GM23338 (cell line): ENCODE measurements around the gene ADGRD1. TPM values are rescaled to one million over a fixed set of nuclear protein-coding genes. Genes with fewer than 3 reads are reported as not detected.
"Not testable (repeated sequence)": the region's sequence is repeated elsewhere in the genome, so short reads cannot be mapped to it uniquely, and the experiment has no call there.

Experiments
- ATAC-seq: fragments of 200-7000 bp; cut with Tn5 transposase; 3 replicates; pipeline ENCODE4 v1.9.1; 2020
- DNase-seq: peaks from one replicate; pipeline ENCODE4 v3.0.0-alpha.2; 2015; ENCODE audit warnings: low spot score
- H2AFZ ChIP-seq: fragments of 200-600 bp; sonication (generic); 2 replicates; pipeline ENCODE4 v1.8.0; 2016; ENCODE audit warnings: antibody characterized with exemption, mild to moderate bottlenecking, moderate library complexity
- H3F3A ChIP-seq: fragments of 200-600 bp; sonication (generic); replicated peaks from 2 replicates; pipeline ENCODE4 v1.8.0; 2017; ENCODE audit warnings: antibody characterized with exemption, mixed run types, low read depth
- H3K27ac ChIP-seq: fragments of 200-600 bp; sonication (generic); 2 replicates; pipeline ENCODE4 v1.6.1; 2016; ENCODE audit warnings: low read depth
- H3K27me3 ChIP-seq: fragments of 200-600 bp; sonication (generic); 2 replicates; pipeline ENCODE4 v1.8.0; 2016; ENCODE audit warnings: mild to moderate bottlenecking, mixed run types, moderate library complexity; ENCODE audit not compliant: insufficient read depth
- H3K36me3 ChIP-seq: fragments of 200-600 bp; sonication (generic); 2 replicates; pipeline ENCODE4 v1.8.0; 2016; ENCODE audit warnings: mild to moderate bottlenecking; ENCODE audit not compliant: insufficient read depth
- H3K4me1 ChIP-seq: fragments of 200-600 bp; sonication (generic); 2 replicates; pipeline ENCODE4 v1.8.0; 2016; ENCODE audit warnings: mild to moderate bottlenecking, moderate library complexity; ENCODE audit not compliant: insufficient read depth
- H3K4me2 ChIP-seq: fragments of 200-600 bp; sonication (generic); 2 replicates; pipeline ENCODE4 v1.7.1; 2017; ENCODE audit warnings: mixed run types
- H3K4me3 ChIP-seq: fragments of 200-600 bp; sonication (generic); 2 replicates; pipeline ENCODE4 v1.6.1; 2016; ENCODE audit warnings: mixed run types
- H3K79me2 ChIP-seq: fragments of 200-600 bp; sonication (generic); replicated peaks from 2 replicates; pipeline ENCODE4 v1.8.0; 2017; ENCODE audit warnings: mild to moderate bottlenecking; ENCODE audit not compliant: insufficient read depth
- H3K9me2 ChIP-seq: fragments of 200-600 bp; sonication (generic); 2 replicates; pipeline ENCODE4 v1.8.0; 2017; ENCODE audit not compliant: insufficient read depth
- H4K20me1 ChIP-seq: fragments of 200-600 bp; sonication (generic); replicated peaks from 2 replicates; pipeline ENCODE4 v1.8.0; 2017; ENCODE audit warnings: mild to moderate bottlenecking; ENCODE audit not compliant: insufficient read depth
- H3K27ac Mint-ChIP-seq: 2 replicates; pipeline ENCODE4 v1.8.0; 2020; ENCODE audit warnings: inconsistent platforms, mild to moderate bottlenecking, moderate library complexity, mixed read lengths
- H3K27me3 Mint-ChIP-seq: 3 replicates; pipeline ENCODE4 v1.8.0; 2022; ENCODE audit warnings: low read depth, mild to moderate bottlenecking, moderate library complexity, mixed read lengths, inconsistent platforms; ENCODE audit not compliant: insufficient read depth, poor library complexity
- H3K36me3 Mint-ChIP-seq: 3 replicates; pipeline ENCODE4 v1.8.0; 2021; ENCODE audit warnings: low read depth, mild to moderate bottlenecking, inconsistent platforms, moderate library complexity, mixed read lengths
- H3K4me1 Mint-ChIP-seq: 3 replicates; pipeline ENCODE4 v1.8.0; 2020; ENCODE audit warnings: mild to moderate bottlenecking, inconsistent platforms, mixed read lengths
- H3K4me3 Mint-ChIP-seq: 3 replicates; pipeline ENCODE4 v1.8.0; 2021; ENCODE audit warnings: moderate library complexity, mild to moderate bottlenecking, inconsistent platforms, mixed read lengths
- H3K9me3 Mint-ChIP-seq: 3 replicates; pipeline ENCODE4 v1.8.0; 2020; ENCODE audit warnings: moderate library complexity, mild to moderate bottlenecking, inconsistent platforms, mixed read lengths
- EZH2 ChIP-seq: fragments of 200-600 bp; sonication (generic); IDR thresholded peaks from one replicate; pipeline ENCODE4 v1.8.0; 2017; ENCODE audit warnings: antibody characterized with exemption, mild to moderate bottlenecking, low read depth; ENCODE audit not compliant: unreplicated experiment
- NANOG ChIP-seq: IDR thresholded peaks from 2 replicates; pipeline ENCODE4 v1.6.1; 2016; ENCODE audit warnings: antibody characterized with exemption, borderline replicate concordance
- POLR2AphosphoS5 ChIP-seq: IDR thresholded peaks from 2 replicates; pipeline ENCODE4 v1.6.1; 2016; ENCODE audit warnings: antibody characterized with exemption, low read depth
- ZNF114 ChIP-seq: fragments of 250-450 bp; sonication (Bioruptor Pico); IDR thresholded peaks from 2 replicates; pipeline ENCODE4 v1.5.0; 2020; ENCODE audit warnings: mild to moderate bottlenecking, moderate library complexity
- polyA plus RNA-seq: library from polyadenylated mRNA; unstranded; fragments of >200 nt; fragmentation: Nextera tagmentation; extraction: Ambion mirVana; gene quantifications from 2 replicates; pipeline ENCODE4 v1.2.1, GENCODE V29; 2016
- total RNA-seq: library from RNA; depleted of rRNA; stranded (reverse); fragments of >200 nt; shearing (Covaris generic); gene quantifications from 2 replicates; pipeline ENCODE4 v1.2.3, GENCODE V29; 2014
- TF ChIP-seq, protein P1 (sequence below): fragments of 250-450 bp; sonication (Bioruptor Pico); IDR thresholded peaks from 2 replicates; pipeline ENCODE4 v1.5.0; 2020; ENCODE audit warnings: mild to moderate bottlenecking, moderate library complexity

The ADGRD1 gene
- total and polyA plus RNA-seq, 2 experiments from 2014 or later, result 1.4 TPM; not detected in 1

DNA sequence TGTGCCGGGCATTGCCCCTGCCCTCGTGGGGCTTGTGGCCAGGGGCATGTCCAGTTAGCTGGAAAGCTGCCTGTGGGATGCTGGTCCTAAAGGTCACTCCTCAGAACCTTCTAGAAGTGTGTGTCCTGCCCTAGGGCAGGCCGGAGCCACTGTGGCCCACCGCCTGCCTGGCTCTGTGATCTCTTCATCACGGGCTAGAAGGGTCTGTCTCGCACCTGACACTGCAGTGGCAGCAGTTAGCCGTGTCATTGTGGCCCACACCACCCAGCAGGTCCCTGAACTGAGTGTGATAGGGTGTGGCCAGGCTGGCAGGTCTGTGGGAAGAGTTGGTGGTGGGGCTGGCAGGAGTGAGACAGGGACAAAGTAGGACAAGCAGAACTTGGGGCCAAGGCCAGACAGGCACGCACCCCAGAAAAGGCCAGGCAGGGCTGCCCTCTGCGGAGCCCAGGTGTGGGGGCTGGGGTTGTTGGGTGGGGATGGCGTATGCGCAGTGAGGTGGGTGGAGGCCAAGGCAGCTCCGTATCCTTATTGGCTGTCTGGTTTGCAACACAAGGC lies 41.2 kb downstream of the ADGRD1 start:
- Histone ChIP-seq H3F3A (no peaks in the 10 kb centered on the region), H3K27me3 (no peaks in the 10 kb centered on the region), H3K9me2 (no peaks in the 10 kb centered on the region), H2AFZ (no peak overlapping the region), H4K20me1 (no peaks in the 10 kb centered on the region), H3K27ac (no peak overlapping the region), H3K4me2 (no peak overlapping the region), H3K79me2 (no peaks in the 10 kb centered on the region), H3K36me3 (0 out of 2 replicates have a peak, but pooled peaks cover 3% of the 10 kb centered on the region), H3K4me3 (no peak overlapping the region), H3K4me1 (no peaks in the 10 kb centered on the region)
- H3K27ac Mint-ChIP-seq, result peak overlapping the region; percentile 59; the same call in 1 of the 2 replicates
- ATAC-seq (no peak), DNase-seq (no peak)
- no peaks in the 10 kb centered on the region for H3K4me1 Mint-ChIP-seq
- TF ChIP-seq EZH2 (no peak), POLR2AphosphoS5 (no peak), NANOG (no peak), ZNF114 (CRISPR knock-in tag) (no peak)
- TF ChIP-seq, protein P1, sequence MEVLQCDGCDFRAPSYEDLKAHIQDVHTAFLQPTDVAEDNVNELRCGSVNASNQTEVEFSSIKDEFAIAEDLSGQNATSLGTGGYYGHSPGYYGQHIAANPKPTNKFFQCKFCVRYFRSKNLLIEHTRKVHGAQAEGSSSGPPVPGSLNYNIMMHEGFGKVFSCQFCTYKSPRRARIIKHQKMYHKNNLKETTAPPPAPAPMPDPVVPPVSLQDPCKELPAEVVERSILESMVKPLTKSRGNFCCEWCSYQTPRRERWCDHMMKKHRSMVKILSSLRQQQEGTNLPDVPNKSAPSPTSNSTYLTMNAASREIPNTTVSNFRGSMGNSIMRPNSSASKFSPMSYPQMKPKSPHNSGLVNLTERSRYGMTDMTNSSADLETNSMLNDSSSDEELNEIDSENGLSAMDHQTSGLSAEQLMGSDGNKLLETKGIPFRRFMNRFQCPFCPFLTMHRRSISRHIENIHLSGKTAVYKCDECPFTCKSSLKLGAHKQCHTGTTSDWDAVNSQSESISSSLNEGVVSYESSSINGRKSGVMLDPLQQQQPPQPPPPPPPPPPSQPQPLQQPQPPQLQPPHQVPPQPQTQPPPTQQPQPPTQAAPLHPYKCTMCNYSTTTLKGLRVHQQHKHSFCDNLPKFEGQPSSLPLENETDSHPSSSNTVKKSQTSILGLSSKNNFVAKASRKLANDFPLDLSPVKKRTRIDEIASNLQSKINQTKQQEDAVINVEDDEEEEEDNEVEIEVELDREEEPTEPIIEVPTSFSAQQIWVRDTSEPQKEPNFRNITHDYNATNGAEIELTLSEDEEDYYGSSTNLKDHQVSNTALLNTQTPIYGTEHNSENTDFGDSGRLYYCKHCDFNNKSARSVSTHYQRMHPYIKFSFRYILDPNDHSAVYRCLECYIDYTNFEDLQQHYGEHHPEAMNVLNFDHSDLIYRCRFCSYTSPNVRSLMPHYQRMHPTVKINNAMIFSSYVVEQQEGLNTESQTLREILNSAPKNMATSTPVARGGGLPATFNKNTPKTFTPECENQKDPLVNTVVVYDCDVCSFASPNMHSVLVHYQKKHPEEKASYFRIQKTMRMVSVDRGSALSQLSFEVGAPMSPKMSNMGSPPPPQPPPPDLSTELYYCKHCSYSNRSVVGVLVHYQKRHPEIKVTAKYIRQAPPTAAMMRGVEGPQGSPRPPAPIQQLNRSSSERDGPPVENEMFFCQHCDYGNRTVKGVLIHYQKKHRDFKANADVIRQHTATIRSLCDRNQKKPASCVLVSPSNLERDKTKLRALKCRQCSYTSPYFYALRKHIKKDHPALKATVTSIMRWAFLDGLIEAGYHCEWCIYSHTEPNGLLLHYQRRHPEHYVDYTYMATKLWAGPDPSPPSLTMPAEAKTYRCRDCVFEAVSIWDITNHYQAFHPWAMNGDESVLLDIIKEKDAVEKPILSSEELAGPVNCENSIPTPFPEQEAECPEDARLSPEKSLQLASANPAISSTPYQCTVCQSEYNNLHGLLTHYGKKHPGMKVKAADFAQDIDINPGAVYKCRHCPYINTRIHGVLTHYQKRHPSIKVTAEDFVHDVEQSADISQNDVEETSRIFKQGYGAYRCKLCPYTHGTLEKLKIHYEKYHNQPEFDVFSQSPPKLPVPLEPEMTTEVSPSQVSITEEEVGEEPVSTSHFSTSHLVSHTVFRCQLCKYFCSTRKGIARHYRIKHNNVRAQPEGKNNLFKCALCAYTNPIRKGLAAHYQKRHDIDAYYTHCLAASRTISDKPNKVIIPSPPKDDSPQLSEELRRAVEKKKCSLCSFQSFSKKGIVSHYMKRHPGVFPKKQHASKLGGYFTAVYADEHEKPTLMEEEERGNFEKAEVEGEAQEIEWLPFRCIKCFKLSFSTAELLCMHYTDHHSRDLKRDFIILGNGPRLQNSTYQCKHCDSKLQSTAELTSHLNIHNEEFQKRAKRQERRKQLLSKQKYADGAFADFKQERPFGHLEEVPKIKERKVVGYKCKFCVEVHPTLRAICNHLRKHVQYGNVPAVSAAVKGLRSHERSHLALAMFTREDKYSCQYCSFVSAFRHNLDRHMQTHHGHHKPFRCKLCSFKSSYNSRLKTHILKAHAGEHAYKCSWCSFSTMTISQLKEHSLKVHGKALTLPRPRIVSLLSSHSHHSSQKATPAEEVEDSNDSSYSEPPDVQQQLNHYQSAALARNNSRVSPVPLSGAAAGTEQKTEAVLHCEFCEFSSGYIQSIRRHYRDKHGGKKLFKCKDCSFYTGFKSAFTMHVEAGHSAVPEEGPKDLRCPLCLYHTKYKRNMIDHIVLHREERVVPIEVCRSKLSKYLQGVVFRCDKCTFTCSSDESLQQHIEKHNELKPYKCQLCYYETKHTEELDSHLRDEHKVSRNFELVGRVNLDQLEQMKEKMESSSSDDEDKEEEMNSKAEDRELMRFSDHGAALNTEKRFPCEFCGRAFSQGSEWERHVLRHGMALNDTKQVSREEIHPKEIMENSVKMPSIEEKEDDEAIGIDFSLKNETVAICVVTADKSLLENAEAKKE (CRISPR knock-in tag), result no peak
- H3K9me3 Mint-ChIP-seq, result peaks cover 33% of the 10 kb centered on the region
- H3K4me3 Mint-ChIP-seq, result no peak overlapping the region
- H3K27me3 Mint-ChIP-seq, result peaks cover 10% of the 10 kb centered on the region
- H3K36me3 Mint-ChIP-seq, result peaks cover 22% of the 10 kb centered on the region; the same call in 2 of the 3 replicates

DNA sequence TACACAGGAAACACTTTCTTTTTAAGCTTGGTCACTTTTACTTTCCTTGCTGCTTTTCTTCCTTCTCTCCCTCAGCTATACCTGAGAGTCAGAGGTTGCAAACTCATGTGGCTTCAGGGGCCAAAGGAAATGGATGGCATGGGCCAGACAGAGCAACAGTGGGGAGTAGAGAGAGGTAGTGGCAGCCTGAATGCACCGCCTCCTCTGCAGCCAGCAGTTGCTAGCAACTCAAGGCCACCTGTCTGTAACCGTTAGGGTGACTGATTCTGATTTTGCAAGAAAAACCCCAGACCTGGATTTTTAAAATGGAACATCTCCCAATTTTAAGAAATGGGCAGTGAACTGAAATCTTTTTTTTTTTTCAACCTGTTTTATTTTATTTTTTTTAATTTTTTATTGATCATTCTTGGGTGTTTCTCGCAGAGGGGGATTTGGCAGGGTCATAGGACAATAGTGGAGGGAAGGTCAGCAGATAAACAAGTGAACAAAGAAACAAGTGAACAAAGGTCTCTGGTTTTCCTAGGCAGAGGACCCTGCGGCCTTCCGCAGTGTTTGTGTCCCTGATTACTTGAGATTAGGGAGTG lies 41.8 kb downstream of the ADGRD1 start:
- not testable (repeated sequence) for H3K27ac Mint-ChIP-seq

More for the DNA sequence above, 41.8 kb downstream of the ADGRD1 start:
- not testable (repeated sequence) for H3K36me3 ChIP-seq, H3K27ac ChIP-seq, DNase-seq, H4K20me1 ChIP-seq, H3K27me3 ChIP-seq, H3K4me1 ChIP-seq, H3K9me2 ChIP-seq, H3K27me3 Mint-ChIP-seq, H3K4me2 ChIP-seq, H3K79me2 ChIP-seq, ATAC-seq, H3K4me3 ChIP-seq, H3F3A ChIP-seq, H3K4me3 Mint-ChIP-seq, H3K4me1 Mint-ChIP-seq, H2AFZ ChIP-seq
- Mint-ChIP-seq H3K9me3 (peaks cover 37% of the 10 kb centered on the region), H3K36me3 (peaks cover 27% of the 10 kb centered on the region; the same call in 2 of the 3 replicates)
